ENCODE results near the gene PWP1.
"Not testable (repeated sequence)": the region's sequence is repeated elsewhere in the genome, so short reads cannot be mapped to it uniquely, and the experiment has no call there.

Gene PWP1

DNA sequence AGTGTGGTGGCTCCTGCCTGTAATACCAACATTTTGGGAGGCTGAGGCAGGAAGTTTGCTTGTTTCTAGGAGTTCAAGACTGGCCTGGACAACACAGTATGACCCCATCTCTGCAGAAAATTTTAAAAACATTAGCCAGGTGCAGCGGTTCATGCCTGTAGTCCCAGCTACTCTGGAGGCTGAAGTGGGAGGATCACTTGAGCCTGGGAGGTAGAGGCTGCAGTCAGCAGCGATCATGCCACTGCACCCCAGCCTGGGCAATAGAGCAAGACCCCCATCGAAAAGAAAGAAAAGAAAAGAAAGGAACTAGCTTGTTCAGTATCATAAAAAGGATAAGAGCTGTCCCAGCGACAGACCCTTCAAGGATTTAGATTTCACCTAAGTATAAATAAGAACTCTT lies 18.1 kb upstream of the PWP1 start:
- no peak for FAIRE-seq
- no peak for DNase-seq (ENCODE audit: insufficient read length, low spot score)

DNA sequence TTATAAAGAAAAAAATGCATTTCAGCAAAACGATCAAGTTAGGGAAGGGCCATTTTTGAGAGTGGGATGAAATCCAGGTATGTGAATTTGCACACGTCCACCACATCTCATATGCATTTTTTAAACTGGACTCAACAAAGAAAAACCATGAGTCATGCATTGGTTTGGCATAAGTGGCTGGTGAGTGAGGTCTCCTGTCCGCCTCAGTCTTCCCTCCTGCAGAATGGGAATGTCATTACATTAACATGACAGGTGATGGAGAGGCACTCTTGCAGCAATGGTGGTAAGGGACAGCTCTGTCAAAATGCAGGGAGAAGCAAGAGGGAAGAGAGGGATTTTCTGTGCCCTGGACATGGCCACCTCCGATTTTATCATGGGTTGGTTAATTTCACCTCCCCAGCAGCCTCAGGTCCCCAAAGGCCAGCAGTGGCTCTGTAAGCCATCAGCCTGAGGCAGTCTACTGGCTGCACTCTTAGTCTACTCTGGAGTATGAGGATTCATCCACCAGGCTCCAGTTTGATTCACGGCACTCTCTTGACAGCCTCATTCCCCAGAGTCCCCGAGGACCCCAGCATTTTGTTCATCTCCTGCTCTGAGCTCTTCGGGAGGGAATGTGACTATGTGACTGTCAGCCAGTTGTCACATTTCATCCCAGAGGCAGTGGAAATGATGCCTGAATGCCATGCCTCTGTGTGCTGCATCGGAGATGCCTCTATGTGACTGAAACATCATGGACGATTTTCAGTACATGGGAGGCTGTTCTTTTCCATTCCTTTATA lies 17.1 kb upstream of the PWP1 start:
- FAIRE-seq (no peak), DNase-seq (ENCODE audit: insufficient read length, low spot score) (no peak)

DNA sequence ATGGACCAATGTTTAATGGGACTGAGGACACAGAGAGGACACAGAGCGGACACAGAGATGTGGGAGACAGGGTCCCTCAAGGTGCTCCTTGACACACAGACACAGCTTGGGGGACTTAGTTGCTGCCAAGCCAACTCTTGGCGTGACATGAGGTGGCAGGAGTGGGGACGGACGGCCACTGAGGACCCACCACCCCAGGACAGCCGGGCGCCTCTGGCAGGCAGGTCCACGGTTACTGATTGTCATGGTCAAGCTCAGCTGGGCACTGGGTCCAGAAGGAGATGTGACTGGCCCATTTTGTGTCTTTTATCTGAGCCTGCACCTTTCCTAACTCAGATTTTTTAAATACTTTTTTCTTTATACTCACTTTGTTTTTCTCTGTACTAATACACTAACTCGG lies 15.7 kb upstream of the PWP1 start:
- no peak for FAIRE-seq
- DNase-seq (ENCODE audit: insufficient read length, low spot score): no peak

DNA sequence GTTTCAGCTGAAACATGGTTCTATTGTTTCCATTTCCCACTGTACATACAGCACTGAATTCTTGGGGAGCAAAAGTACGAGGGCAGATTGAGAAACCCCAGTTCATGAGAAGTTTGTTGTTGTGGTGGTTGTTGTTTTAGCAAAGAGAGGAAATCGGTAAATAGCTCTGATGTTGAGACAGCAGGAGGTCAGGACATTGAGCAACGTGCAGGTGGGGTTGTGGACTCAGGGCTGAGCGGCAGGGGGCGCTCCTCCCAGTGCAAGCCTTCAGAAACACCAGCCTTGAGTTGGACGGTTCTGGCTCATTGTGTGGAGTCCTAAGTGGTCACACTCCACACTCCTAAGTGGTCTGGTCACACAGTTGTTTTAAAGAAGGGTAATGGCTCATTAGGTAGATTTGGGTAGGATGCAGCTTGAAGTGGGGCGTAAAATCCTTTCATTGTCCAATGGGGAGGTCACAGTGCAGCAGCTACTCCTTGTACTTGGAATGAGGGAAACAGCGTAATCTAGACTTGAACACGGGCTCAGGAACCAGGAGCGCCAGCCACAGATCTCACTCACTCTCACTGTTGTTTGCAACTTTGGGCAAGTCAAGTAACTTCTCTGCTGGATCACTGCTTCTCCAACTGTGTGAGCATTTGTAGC lies 14.5 kb upstream of the PWP1 start:
- no peak for DNase-seq (ENCODE audit: insufficient read length, low spot score)
- FAIRE-seq: no peak

DNA sequence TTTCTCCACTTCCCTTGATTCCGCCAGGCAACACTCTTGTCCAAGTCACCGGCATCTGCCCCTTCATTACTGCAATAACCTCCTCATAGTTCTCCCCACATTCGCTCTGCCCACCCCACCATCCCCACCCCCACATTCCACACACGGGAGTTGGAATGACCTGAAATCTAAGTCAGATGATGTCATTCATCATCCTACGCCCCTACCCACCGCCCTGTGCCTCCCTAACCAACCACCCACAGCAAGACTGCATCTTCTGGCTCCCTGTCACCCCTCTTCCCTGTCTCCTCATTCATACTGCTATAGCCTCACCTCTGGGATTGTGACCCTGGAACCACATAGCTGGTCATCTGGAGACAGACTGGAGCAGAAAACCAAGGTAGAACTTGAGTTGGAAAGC lies 7.9 kb upstream of the PWP1 start:
- FAIRE-seq (no peak), DNase-seq (ENCODE audit: insufficient read length, low spot score) (no peak)

DNA sequence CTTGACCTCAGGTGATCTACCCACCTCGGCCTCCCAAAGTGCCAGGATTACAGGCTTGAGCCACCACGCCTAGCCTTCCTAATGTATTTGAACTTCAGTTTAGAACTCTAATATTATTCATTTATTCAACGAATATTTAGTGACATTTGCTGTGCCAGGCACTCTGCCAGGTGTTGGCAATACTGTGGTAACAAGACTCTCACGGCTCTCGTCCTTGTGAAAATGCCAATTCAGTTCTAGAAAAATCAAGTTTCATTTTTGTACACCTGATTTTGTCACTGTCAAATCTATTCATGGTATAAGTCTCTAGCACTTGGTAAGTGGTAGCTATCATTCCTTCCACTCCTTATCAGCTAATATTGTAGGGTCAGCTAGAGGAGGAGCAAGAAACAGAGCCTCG lies 6.3 kb upstream of the PWP1 start:
- DNase-seq (ENCODE audit: insufficient read length, low spot score) (no peak), FAIRE-seq (no peak)

DNA sequence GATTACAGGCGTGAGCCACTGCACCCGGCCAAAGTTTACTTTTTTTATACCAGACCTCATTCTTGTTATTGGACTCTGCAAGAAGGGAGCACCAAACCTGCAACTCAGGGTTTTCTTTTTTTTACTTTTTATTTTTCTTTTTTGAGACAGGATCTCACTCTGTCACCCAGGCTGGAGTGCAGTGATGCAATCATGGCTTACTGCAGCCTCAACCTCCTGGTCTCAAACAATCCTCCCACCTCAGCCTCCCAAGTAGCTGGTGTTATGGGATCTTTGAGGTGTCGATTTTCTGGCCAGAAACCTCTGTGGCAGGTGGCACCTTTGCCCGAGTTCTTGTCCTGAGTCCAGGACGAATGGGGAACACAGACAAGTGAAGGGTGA lies 4.2 kb upstream of the PWP1 start:
- FAIRE-seq (no peak), DNase-seq (ENCODE audit: insufficient read length, low spot score) (no peak)

DNA sequence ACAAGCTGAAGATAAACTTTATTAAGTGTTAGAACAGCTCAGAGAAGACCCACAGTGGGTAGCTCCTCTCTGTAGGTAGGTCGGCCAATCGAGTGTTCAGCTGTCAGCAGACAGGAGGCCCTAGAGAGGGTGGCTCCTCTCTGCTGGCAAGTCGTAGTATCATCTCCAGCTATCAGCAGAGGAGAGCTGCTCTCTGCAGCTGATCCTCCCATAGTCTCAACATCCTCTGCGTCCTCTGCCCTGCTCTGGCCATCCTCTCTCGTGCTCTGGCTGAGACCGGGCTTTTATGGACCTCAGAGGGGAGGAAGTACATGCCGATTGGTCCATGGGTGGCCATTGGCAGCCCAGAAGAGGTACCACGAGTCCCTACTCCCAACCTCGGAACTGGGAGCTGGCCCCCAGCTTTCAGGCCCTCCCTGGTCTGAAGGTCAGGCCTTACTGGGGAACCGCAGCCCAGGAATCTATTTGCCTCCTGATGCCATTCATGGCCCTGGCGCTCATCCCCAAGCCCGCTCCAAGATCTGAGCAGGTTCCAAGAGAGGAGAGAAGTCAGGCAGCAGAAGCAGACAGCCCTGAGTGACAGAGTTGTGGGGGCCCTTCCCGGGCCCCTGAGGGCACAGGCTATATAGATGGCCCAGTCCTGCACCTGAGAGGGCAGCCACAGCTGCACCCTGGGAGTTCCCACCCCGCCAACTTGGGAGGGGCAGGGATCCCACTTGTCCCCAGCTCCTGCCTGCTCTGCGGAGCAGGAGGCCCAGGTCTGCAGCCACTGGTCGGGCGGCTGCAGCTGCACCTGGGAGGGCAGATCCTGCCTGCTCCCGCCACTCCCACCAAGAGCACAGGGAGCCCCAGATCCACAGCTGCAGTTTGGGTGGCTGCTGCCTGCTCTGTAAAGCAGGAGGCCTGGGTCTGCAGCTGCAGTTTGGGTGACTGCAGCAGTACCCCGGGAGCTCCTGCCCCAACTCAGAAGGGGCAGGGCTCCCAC lies 3.5 kb upstream of the PWP1 start:
- FAIRE-seq: no peak
- no peak for DNase-seq (ENCODE audit: insufficient read length, low spot score)

DNA sequence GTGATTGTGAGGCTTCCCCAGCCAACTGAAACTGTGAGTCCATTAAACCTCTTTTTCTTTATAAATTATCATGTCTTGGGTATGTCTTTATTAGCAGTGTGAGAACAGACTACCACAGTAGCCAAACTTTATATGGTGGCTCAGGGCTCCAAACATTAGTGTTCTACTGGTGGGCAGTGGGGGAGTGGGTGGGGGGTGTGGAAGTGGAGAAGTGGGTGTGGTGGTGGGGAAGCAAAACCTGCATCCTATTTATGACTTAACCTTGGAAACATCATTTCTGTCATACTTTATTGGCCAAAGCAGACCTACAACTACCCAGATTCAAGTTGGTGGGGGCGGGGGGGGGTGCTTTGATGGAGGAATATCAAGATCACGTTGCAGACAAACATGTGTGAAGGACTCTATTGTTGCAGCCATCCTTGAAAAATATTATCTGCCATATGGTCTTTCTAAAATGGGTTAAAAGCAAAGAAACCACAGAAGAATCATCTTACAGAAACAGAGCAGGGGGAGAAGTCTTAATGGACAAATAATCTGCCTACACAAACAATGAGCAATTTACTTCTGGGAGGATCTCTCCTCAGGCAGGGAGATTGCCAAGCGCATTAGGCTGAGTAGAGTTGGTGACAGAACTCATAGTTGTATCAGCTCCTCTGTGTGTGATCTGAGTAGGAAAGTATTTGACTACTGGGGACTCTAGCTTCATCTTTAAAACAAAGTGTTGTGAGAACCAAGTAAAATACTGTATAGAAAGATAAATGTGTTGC lies 1.4 kb upstream of the PWP1 start:
- FAIRE-seq (no peak), DNase-seq (ENCODE audit: insufficient read length, low spot score) (no peak)

DNA sequence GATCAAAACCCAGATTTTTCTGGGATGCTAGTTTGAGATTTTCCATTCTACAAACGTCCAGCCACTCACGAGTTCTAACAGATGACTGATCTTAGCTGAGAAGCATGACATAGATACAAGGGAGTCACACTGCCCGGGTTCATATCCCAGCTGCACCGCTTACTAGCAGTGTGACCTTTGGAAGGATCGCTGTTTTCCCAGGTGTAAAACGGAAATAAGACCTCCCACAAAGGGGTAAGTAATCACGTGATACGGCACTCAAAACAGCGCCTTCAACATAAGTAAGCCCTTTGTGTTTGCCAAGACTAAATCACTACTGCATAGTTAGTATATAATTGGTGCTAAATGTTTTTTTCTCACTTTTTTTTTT lies 624 bp upstream of the PWP1 start:
- FAIRE-seq: peak; percentile 14

DNA sequence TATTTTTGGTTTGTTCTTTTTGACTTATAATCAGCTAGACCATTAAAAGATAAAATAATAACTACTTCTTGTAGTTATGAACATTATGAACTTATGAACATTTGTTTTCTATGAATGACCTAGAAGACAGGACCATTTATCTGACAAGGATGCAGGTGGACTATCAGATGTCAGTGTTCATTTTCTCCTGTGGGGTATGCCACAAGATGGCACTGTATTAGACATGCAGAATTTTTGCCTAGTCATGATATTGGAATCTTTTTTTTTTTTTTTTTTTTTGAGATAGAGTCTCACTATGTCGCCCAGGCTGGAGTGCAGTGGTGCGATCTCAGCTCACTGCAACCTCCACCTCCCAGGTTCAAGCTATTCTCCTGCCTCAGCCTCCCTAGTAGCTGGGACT lies 10.2 kb downstream of the PWP1 start:
- not testable (repeated sequence) for FAIRE-seq; DNase-seq (ENCODE audit: insufficient read length, low spot score)

More for the DNA sequence above, 624 bp upstream of the PWP1 start:
- no peak for DNase-seq (ENCODE audit: insufficient read length, low spot score)

DNA sequence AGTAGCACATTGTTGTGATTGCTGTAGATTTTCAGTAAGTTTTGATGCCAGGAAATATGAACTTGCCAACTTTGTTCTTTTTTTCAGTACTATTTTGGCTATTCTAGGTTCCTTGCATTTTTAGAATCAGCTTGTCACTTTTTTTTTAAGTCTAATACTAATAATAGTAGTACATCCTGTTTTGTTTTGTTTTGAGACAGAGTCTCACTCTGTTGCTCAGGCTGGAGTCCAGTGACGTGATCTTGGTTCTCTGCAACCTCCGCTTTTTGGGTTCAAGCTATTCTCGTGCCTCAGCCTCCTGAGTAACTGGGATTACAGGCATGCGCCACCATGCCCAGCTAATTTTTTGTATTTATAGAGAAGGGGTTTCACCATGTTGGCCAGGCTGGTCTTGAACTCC lies 16.5 kb downstream of the PWP1 start:
- FAIRE-seq (no peak), DNase-seq (ENCODE audit: insufficient read length, low spot score) (no peak)

DNA sequence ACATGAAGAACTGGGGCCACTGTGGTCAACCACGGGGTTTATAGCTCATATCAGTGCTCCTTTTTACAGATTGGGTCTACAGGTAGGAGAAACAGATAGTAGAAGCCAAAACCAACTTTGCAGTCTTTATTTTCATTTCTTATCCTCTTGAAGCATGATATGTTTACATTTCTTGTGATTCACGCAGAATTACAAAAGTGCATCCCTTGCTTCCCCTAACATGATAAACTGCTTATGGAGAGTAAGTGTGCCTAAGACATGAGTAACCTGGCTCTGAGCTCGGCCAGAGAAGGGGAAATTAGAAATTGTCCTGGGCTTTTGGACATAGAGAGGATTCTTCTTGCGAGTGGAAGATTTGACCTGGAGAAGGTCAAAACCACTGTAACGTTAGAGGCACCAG lies 18.4 kb downstream of the PWP1 start:
- FAIRE-seq (no peak), DNase-seq (ENCODE audit: insufficient read length, low spot score) (no peak)

DNA sequence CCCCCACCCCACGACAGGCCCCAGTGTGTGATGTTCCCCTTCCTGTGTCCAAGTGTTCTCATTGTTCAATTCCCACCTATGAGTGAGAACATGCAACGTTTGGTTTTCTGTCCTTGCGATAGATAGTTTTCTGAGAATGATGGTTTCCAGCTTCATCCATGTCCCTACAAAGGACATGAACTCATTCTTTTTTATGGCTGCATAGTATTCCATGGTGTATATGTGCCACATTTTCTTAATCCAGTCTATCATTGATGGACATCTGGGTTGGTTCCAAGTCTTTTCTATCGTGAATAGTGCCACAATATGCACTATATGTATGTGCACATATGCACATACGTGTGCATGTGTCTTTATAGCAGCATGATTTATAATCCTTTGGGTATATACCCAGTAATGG lies 19.9 kb downstream of the PWP1 start:
- DNase-seq (ENCODE audit: insufficient read length, low spot score); FAIRE-seq: not testable (repeated sequence)

DNA sequence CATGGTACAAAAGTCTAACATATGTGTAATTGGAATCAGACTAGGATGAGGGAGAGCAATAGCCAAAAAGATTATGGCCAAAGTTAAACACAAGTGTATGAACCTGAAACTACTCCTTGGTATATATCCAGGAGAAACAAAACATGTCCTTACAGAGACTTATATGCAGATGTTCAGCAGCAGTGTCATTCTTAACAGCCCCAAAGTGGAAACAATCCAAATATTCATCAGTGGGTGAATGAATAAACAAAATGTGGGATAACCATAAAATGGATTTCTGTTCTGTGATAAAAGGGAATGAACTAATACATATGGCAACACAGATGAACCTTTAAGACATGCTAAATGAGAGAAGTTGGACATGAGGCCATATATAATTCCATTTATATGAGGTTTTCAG lies 30.2 kb downstream of the PWP1 start:
- FAIRE-seq: no peak

DNA sequence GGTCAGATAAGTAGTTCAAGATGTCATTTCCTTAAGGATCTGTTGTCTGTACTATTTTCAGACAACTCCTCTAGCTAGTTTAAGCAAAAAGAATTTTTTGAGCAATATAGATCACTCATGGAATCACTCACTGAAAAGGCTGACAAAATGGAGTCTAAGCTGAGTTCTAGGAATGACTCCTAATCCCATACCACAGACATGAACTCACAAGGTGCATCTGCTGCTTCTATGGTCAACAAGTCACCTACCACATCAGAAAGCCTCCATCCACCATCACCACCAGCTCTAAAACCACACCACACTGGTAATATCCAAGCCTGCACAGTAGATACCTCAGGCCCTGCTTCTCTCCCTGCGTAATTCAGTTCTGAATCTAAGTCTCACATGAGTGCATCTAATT lies 33.0 kb downstream of the PWP1 start:
- no peak for DNase-seq (ENCODE audit: insufficient read length, low spot score)
- no peak for FAIRE-seq

More for the DNA sequence above, 30.2 kb downstream of the PWP1 start:
- no peak for DNase-seq (ENCODE audit: insufficient read length, low spot score)

DNA sequence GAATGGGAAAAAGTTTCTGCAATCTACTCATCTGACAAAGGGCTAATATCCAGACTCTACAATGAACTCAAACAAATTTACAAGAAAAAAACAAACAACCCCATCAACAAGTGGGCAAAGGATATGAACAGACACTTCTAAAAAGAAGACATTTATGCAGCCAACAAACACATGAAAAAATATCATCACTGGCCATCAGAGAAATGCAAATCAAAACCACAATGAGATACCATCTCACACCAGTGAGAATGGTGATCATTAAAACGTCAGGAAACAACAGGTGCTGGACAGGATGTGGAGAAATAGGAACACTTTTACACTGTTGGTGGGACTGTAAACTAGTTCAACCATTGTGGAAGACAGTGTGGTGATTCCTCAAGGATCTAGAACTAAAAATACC lies 41.7 kb downstream of the PWP1 start:
- not testable (repeated sequence) for FAIRE-seq; DNase-seq (ENCODE audit: insufficient read length, low spot score)

DNA sequence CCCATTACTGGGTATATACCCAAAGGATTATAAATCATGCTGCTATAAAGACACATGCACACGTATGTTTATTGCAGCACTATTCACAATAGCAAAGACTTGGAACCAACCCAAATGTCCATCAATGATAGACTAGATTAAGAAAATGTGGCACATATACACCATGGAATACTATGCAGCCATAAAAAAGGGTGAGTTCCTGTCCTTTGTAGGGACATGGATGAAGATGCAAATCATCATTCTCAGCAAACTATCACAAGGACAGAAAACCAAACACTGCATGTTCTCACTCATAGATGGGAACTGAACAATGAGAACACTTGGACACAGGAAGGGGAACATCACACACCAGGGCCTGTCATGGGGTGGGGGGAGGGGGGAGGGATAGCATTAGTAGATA lies 42.1 kb downstream of the PWP1 start:
- DNase-seq (ENCODE audit: insufficient read length, low spot score); FAIRE-seq: not testable (repeated sequence)

DNA sequence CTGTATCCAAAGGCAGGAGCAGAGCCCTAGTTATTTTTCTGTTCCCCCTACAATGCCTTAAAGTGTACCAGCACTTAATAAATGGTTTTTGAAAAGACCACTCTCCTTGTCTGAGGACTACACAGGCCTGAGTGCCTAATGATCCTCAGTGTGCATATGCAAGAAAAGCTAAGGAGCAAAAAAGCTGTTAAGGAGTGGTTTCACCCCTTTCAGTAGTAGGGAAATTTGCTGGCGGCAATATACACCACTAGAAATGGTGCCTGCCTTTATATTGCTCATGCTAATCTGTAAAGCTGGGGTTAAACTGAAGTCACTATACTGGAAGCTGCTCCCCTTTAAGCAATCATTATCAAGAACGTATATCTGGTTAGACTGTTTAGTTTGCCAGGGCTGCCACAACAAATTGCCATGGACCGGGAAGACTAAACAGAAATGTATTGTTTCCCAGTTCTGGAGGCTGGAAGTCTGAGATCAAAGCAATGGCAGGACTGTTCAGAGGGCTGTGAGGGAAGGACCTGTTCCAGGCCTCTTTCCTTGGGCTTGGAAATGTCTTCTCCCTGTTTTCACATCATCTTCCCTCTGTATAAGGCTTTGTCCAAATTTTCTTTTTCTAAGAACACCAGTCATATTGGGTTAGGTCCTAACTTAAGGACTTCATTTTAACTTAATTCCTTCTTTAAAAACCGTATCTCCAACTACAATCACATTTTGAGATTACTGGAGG lies 45.2 kb downstream of the PWP1 start:
- DNase-seq (ENCODE audit: insufficient read length, low spot score): no peak
- FAIRE-seq: no peak

DNA sequence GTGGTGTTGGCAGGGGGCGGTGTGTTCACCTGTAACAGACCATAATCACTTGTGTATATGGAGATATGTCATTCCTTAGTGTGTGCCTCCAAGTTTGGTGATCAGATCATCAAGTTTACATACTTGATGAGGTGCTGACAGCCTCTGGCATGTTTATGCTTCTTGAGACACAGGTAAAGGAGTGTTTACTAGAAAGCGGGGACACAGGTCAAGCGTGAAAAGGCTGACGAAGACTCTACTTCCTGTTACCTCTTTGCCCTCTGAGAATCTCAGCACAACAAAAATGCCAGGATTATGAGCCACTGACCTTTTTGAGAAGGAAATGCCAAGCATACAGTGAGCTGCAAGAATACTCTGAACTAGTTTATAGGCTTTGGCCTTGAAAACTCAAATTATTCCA lies 45.8 kb downstream of the PWP1 start:
- no peak for DNase-seq (ENCODE audit: insufficient read length, low spot score)
- no peak for FAIRE-seq

All from GM19239 (cell line).